GM21529 (cell line): Measurements from ENCODE around the gene CREB3L2.
"Not testable (repeated sequence)": the region's sequence is repeated elsewhere in the genome, so short reads cannot be mapped to it uniquely, and the experiment has no call there.

Source experiments
- ATAC-seq: cut with Tn5 transposase; IDR thresholded peaks from one replicate; pipeline ENCODE4 v1.9.1; 2021; ENCODE audit not compliant: unreplicated experiment

CREB3L2 gene

DNA sequence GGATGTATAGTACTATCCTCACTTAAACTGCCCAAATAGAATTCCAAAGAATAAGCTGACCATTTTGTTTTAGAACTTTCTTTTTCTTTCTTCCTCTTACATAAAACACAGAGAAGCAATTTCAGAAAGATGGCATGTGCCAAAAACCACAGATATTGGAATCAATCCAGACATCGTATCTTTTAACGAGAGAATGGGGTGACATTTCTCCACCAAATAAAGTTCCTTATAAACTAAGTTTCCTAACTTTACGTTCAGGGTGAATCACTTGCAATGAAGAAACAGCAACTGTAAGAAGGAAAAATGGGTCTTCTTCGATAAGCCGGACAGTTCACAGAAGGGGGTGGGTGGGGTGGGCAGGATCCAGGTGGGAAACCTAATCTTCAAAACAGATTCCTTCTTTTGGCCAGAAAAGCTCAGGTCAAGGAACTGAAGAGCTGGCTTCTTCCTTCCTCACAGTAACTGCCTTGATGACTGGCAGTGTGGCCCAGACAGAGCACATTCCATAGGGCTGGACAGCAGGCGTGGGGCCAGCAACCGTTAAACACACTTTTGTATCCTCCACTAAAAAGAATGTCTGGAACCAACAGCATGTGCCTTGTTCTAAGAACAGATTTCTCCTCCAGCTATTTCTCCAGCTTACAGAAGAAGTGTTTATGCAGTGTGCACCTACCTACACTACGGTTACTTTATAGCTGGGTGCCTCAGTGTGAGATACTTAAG lies 31.5 kb downstream of the CREB3L2 start:
- no peak for ATAC-seq

DNA sequence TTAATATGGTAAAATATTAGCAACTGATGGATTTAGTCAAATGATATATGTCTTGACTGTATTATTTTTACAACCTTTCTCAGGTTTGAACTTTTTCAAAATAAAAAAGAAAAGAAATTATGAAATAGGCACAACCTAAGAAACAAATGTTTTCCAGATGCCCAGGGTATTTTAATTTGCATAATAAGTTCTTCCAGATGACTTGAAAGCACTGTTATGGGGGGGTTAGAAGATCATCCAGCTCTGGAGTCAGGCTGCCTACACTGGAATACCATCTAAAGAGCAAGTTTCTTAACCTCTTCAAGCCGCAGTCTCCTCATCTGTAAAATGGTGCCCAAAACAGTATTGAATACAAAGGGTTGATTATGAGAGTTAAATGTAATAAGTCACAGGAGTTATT lies 32.1 kb downstream of the CREB3L2 start:
- no peak for ATAC-seq

GRCh38 chr7:137968890-137969289 lies 33.0 kb downstream of the CREB3L2 start:
- no peak for ATAC-seq

DNA sequence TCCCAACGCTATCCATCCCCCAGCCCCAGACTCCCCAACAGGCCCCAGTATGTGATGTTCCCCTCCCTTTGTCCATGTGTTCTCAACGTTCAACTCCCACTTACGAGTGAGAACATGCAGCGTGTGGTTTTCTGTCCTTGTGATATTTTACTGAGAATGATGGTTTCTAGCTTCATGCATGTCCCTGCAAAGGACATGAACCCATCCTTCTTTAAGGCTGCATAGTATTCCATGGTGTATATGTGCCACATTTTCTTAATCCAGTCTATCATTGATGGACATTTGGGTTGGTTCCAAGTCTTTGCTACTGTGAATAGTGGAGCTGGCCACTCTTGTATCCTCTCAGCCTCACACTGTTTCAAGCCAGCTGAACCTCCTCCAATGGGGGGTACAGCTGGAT lies 33.5 kb downstream of the CREB3L2 start:
- ATAC-seq, result not testable (repeated sequence)

GRCh38 chr7:137967143-137968018 lies 34.5 kb downstream of the CREB3L2 start:
- no peak for ATAC-seq

GRCh38 chr7:137966641-137967142 lies 35.2 kb downstream of the CREB3L2 start:
- no peak for ATAC-seq

- no peak for ATAC-seq
These were observed 35.8 kb downstream of the CREB3L2 start for GRCh38 chr7:137965942-137966640.

DNA sequence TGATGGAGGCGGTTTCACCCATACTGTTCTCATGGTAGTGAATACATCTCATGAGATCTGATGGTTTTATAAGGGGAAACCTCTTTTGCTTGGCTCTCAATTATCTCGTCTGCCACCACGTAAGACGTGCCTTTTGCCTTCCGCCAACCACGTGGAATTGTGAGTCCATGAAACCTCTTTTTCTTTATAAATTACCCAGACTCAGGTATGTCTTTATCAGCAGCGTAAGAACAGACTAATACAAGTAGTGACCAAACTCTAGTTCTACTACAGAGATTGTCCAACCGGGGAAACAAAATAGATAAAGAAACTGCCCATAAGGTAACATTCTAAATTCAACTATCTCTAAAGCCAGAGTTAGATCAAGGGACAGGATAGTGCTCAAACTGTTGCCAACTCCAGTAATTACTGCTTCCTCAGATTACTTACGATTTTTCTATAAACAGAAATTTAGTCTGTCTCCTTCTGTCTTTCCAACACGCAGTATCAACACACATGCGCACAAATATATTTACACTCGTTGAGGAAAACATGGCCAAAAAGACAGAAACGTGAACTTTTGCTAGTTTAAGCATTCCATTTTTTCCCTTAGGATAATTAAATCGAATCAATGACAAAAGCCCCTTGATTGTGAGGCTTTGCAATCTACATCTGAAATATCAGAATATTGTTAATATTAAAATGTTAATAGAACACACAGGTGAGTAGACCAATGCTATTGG lies 36.9 kb downstream of the CREB3L2 start:
- no peak for ATAC-seq

GRCh38 chr7:137962875-137963507 lies 38.9 kb downstream of the CREB3L2 start:
- ATAC-seq, result no peak

DNA sequence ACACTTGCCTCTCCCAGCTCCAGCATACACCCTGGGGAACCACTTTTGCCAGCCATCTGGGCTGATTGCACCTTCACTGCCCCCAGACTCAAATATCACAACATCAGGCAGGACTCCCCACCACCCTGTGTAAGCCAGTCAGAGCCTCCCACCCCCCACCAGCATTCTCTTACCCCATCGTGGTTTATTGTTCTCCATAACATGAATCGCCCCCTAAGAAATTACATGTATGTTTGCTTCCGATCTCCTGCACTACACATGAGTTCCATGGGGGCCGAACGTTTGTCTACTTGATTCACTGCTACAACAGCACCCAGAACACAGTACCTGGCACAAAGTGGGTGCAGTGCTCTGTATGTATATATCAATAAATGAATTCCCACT lies 39.4 kb downstream of the CREB3L2 start:
- ATAC-seq, result no peak

DNA sequence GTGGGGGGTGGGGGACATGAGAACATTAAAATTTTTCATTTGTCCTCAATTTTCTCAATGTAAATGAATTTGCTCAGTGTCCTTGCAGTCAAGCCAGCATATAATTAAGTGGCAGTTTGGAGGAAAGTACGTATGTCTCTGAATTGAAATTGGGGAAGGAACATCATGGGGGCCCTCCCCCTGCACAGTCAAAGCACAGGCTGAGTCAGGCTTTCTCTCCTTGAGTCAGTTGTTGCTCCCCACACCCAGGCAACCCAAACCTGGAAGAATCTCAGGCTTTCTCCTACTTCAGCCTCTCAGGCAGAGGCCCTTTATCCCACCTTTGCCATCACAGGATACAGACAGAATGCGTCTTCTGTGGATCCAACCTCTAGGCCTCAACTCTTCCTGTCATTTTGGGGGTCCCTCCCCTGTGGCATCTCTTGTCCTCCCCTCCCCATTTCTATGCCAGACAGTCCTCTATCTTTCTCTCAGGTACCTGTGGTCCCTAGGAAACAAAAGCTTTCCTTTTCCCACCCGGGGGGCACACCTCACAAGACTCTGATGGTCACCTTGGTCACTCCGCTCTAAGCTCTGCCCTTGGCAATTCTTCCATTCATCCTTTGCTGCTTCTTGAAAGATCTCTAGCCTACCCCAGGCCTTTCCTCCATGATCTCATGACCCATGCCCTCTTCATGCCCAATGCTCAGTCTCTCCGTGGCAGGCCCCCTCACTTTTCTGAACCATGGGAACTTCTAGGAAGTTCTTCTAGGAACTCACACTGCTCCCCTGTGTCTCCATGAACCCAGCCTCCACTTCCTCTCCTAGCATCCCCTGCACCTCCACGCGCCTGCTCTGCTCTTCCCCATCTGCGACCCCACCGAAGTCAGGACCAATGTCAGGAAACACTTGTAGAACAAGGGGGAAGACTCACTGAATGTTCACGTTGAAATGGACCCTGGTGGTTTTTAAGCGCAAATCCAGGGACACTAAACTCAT lies 40.4 kb downstream of the CREB3L2 start:
- ATAC-seq, result peak; percentile 70

GRCh38 chr7:137960020-137960419 lies 41.9 kb downstream of the CREB3L2 start:
- no peak for ATAC-seq

- ATAC-seq, result peak; percentile 33
These were observed 43.1 kb downstream of the CREB3L2 start for GRCh38 chr7:137958470-137959431.

GRCh38 chr7:137957887-137958286 lies 44.0 kb downstream of the CREB3L2 start:
- no peak for ATAC-seq

- ATAC-seq, result no peak
These were observed 45.3 kb downstream of the CREB3L2 start for GRCh38 chr7:137956591-137956990.

- no peak for ATAC-seq
These were observed 45.7 kb downstream of the CREB3L2 start for GRCh38 chr7:137956183-137956582.

DNA sequence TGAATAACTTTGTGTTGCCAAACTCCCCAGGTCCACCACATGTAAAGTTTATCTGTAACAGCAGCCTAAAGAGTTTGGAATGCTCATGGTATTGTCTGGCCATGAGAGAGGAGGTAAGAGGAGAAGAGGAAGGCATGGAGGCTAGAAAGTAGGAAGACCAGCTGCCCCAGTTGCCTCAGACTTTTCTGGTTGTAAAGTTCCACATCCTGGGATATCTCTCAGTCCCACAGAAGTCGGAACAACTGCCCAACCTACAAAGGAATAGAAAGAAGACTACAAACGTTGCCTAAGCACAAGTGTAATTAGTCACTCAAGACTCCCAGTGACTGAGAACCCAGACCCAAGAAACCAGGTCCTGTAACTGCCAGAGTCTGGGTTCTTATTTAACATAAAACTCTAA lies 47.3 kb downstream of the CREB3L2 start:
- no peak for ATAC-seq
